Fibroblast of skin of left biceps (primary cell): ENCODE data around the gene ZMYND8.

Experiments used
- DNase-seq, 2 experiments: peaks; one replicate each; pipeline ENCODE4 v3.0.0-alpha.2; 2013; ENCODE audit warnings: low read depth in 2 of 2

The ZMYND8 gene

GRCh38 chr20:47332381-47333206, 23.9 kb downstream of the ZMYND8 start:
- no peak for DNase-seq

DNA sequence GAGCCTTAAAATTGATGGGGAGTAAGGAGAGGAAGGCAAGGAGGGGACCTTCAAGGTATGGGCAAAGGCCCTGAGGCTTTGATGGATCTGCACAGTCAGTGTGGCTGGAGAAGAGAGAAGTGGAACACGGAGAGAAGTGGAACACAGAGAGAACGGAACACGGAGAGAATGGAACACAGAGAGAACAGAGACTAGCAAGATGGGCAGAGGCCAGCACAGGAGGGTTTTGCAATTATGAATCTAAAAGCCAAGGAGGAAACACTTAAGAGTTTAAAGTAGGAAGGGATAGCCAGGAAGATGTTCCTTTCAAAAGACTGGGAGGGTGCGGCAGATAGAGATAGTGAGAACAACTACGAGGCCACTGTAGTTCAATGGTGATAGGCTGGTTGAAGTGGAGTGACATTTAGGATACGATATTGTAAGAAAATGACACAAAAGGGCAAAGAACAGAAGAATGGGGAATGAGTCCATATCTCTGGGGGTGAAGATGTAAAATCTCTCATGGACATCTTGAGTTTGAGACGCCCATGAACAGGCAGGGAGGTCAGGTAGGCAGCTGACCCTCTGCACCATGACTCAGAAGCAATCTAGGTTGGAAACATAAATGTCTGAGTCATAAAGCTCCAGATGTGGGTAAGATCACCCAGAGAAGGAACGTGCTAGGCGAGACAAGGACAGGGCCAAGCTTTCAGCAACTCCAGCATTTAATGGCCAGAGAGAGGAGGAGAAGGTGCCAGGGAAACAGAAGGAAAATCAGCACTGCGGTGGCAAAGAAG, 25.4 kb downstream of the ZMYND8 start:
- DNase-seq: no peak

DNA sequence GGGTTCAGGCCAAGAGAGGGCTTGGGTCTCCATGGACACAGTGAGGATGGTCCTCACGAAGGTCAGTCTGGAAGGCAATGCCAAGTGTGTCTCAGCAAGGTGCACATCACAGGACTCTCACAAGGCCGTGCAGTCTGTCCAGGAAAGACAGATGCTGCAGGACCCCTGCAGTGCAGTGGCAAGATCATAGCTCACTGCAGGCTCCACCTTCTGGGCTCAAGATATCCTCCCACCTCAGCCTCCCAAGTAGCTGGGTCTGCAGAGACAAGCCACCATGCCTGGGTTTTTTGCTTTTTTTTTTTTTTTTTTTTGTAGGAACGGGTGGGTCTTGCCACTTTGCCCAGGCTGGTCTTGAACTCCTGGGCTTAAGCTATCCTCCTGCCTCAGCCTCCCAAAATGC, 26.4 kb downstream of the ZMYND8 start:
- DNase-seq: no peak

- no peak for DNase-seq
Measured at GRCh38 chr20:47328129-47328528, 28.4 kb downstream of the ZMYND8 start.

DNA sequence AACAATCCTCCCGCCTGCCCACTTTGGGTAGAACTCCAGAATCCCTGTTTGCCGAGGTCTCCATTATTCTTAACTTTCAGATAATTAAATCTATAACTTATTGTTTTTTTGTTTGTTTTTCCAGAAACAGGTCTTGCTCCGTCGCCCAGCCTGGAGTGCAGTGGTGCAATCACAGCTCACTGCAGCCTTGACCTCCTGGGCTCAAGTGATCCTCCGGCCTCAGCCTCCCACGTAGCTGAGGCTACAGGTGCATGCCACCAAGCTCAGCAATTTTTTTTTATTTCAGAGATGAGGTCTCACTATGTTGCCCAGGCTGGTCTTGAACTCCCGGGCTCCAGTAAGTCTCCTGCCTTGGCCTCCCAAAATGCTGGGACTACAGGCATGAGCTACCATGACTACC, 28.8 kb downstream of the ZMYND8 start:
- DNase-seq: no peak

- DNase-seq: no peak
Measured at GRCh38 chr20:47326658-47327268, 29.7 kb downstream of the ZMYND8 start.

- no peak for DNase-seq
Measured at GRCh38 chr20:47325242-47325641, 31.3 kb downstream of the ZMYND8 start.

DNA sequence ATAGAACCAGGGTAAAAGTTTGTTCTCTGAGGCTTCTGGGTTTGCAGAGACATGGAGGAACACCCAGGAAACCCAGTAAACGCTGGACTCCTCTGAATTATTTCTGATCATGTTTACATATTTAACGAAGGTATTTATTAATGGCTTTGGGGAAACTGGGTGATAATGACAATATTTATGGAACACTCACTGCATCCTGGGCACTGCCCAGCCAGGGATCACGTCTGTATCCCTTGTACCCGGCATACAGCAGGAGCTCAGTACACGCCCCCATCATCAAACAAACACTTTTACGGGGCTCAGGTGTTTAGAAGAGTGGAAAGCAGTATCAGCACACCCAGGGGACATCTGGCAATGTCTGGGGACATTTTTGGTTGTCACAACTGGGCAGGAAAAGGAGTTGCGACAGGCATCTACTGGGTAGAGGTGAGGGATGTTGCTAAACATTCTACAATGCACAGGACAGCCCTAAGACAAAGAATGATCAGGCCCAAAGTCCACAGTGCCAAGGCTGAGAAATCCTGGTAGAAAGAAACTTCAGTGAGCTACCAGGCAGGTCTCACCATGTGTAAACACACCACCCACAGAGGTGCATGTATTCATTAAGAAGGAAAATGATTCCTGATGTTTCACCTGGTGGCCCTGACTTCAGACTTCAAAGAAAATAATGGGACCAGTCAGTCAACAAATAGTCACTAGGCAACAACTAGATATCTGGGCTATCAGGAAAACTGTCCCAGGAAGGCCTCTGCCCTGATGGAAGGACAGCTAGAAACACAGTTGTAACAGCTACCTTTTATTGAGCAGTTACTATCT, 35.3 kb downstream of the ZMYND8 start:
- no peak for DNase-seq

GRCh38 chr20:47319517-47320252, 36.8 kb downstream of the ZMYND8 start:
- peak; percentile 66 to 68 for DNase-seq

DNA sequence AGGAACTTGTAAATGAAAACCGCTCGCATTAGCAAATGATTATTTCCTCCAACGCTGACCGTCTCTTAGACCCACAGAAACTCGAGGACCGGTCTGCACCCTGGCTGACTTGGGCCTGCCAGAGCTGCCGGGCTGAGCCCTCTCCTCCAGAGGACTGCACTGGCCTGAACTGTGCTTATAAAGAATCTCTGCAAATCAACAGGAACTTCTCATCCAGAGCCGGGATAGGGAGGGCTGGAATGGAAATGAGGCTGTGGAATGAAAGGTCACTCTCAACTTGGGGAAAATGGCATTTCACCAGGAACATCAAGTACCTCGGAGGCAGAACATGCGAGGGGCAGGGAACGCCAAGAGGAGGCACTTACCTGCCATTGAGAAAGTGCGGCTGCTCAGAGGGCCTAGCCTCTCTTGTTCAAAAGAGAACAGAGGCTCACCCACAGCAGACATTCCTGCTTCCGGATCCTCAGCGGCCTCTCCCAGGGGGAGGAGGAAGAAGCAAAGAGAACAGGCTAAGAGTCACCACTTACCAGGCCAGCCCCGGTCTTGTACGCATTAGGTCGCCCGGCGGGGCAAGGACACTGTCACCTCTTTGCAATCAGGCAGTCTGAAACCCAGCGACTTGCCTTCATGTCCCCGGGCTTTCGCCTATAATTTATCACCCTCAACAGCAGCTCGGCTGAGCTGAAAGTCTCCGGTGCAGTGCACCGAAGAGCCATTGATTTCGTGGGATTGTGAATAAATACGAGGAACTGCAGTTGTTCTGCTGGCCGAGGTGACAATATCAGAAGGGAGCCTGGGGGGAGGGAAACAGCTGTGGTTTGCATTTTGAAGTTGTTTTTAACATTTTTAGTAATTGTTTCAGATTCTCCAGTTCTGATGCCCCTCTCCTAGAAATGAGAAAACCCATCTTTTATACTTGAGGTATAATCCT, 37.6 kb downstream of the ZMYND8 start:
- DNase-seq: no peak

GRCh38 chr20:47318027-47318585, 38.4 kb downstream of the ZMYND8 start:
- no peak for DNase-seq

GRCh38 chr20:47317127-47317895, 39.2 kb downstream of the ZMYND8 start:
- DNase-seq: peak; percentile 80 to 85

- DNase-seq: no peak
Measured at GRCh38 chr20:47316776-47317126, 39.7 kb downstream of the ZMYND8 start.

DNA sequence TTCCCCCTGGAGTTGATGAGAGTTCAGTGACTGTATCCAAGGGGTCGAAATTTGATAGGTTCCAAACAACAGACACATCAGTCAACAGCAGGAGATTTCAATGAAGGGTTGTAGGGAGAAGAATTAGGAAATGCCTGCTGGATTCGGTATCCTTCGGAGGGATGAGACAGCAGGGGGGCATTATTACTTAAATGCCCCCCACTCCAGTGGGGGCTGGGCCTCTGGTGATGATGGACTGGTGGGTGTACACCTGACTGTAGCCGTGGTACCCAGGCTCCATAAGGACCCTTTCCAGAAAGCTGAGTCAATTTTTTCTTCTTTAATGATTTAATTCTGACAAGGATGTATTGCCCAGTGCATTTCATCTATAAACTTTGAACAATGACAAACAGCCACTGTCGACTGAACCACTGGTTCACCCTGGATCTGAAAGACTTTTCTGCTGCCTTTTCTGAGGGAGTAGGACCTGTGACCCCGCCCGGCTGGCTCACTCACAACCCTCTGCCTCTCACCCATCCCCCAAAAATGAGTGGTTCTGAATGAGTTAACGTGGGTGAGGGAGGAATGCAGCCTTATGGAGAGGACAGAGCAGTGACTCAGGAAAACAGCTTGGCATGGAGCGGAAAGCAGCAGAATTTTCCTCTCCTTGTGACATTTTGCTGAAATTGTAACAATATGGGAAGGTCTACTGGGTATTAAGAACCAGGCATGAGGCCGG, 41.0 kb downstream of the ZMYND8 start:
- peak; percentile 75 to 77 for DNase-seq

DNA sequence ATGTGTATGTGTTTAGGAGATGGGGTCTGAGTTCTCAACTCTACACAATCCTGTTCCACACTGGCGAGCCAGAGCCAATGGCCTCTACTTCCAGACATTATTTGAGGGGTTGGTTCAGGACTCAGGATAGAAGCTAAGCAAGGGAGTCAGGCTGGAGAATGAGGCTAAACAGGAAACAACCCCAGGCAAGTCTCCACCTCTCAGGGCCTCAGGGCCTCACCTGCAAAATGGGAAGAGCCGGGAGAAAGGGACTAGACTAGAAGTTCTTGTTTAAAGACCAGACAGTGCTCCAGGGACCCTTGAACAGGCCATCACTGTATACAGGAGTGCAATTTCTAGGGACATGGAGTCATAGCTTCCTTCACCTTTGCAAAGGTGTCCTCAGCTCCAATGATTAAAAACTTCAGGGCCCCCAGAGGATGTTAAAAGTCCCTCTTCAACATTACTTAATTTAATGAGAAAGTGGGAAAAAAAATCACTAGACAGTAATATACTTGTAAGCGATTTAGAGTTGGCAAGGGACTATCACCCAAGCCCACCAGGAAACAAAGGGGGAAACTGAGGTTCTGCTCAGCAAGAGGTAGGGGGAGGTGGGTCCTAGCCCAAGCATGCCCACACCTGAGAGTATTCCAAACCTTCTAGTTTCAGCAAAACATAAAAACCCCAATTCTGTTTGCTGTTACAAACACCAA, 41.7 kb downstream of the ZMYND8 start:
- DNase-seq: no peak

GRCh38 chr20:47311967-47312681, 44.4 kb downstream of the ZMYND8 start:
- DNase-seq: no peak

DNA sequence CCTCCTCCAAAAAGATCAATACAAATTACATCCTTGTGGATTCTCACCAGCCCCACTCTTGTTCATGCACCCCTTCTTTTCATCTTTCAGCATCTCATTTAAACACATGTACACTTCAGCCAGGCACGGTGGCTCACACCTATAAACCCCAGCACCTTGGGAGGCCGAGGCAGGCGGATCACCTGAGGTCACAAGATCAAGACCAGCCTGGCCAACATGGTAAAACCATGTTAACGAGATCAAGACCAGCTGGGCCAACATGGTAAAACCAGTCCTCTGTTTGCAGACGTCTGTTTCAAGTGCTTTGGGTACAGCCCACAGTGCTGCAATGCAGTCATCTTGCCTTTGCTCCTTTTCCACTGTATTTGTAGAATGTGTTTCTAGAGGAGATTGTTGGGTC, 45.3 kb downstream of the ZMYND8 start:
- no peak for DNase-seq
